Mucosa of descending colon (tissue), 3 donors: ENCODE data around the gene CACNG5. TPM values are rescaled to one million over a fixed set of nuclear protein-coding genes. Genes with fewer than 3 reads are reported as not detected.

Source experiments
- ATAC-seq: fragments of 200-7000 bp; cut with Tn5 transposase; one replicate; pipeline ENCODE4 v1.9.1; 2020; ENCODE audit warnings: mild to moderate bottlenecking, moderate library complexity
- DNase-seq, 3 donors: peaks; one replicate each; pipeline ENCODE4 v3.0.0-alpha.2; 2020
- H3K36me3 ChIP-seq: fragments of 200-600 bp; one replicate; pipeline ENCODE4 v1.8.0; 2021; ENCODE audit warnings: low read depth, mild to moderate bottlenecking
- H3K4me1 ChIP-seq: fragments of 200-600 bp; one replicate; pipeline ENCODE4 v1.8.0; 2021; ENCODE audit warnings: low read depth, mild to moderate bottlenecking
- H3K4me3 ChIP-seq: fragments of 200-600 bp; one replicate; pipeline ENCODE4 v1.8.0; 2021; ENCODE audit warnings: mild to moderate bottlenecking
- H3K9me3 ChIP-seq: fragments of 200-600 bp; one replicate; pipeline ENCODE4 v1.8.0; 2021; ENCODE audit warnings: mild to moderate bottlenecking
- CTCF ChIP-seq: fragments of 200-600 bp; IDR thresholded peaks from one replicate; pipeline ENCODE4 v1.8.0; 2022; ENCODE audit warnings: antibody characterized with exemption, mild to moderate bottlenecking
- intact Hi-C, 2 donors: fragments of 100-400 bp; cut with DNase I in 1 of 2; cut with micrococcal nuclease in 1 of 2; formaldehyde crosslinking; loops; one replicate each; pipeline versions ENCODE4 v1.11.0 to v1.11.1; 2022; cut with DNase I, micrococcal nuclease
- total RNA-seq, 3 donors: library from RNA; stranded (reverse); fragmentation: NEBNext Ultra II Directional in 2 of 3; extraction: Animal tissue kit (Norgen Biotek cat#: 25700) in 2 of 3; gene quantifications; one replicate each; pipeline versions ENCODE4 v1.2.1 to v1.2.4, GENCODE V29; 2021 to 2023
- donor health status: DM: no; HTN: no; CAD: no; lungs with moderate emphysema.
- donor health status: DM: no; HTN: no; CAD: no.
- donor health status: DM: no; HTN: yes; CAD: no.

Gene CACNG5
- total RNA-seq, 3 donors from 2014 or later: 0.44 TPM; not detected in 2

- intact Hi-C loops: no loop called here
- Histone ChIP-seq H3K9me3 (no peaks in the 10 kb centered on the region), H3K4me1 (no peaks in the 10 kb centered on the region), H3K36me3 (no peaks in the 10 kb centered on the region), H3K4me3 (no peak overlapping the region)
- ATAC-seq (no peak), DNase-seq (no peak)
- no peak for TF ChIP-seq CTCF
Observed at GRCh38 chr17:66819466-66819865, 15.5 kb upstream of the CACNG5 start.

GRCh38 chr17:66822009-66822408 lies 12.9 kb upstream of the CACNG5 start:
- no peak for DNase-seq
- TF ChIP-seq CTCF: no peak
- Histone ChIP-seq H3K4me3 (no peak overlapping the region), H3K36me3 (no peaks in the 10 kb centered on the region), H3K9me3 (no peaks in the 10 kb centered on the region), H3K4me1 (no peaks in the 10 kb centered on the region)
- intact Hi-C loops: no loop called here
- no peak for ATAC-seq

GRCh38 chr17:66826856-66827255 lies 8.1 kb upstream of the CACNG5 start:
- ATAC-seq (no peak), DNase-seq (no peak)
- TF ChIP-seq CTCF: no peak
- no peaks in the 10 kb centered on the region for H3K4me1 ChIP-seq
- H3K4me3 ChIP-seq: no peak overlapping the region
- no peaks in the 10 kb centered on the region for H3K9me3 ChIP-seq
- intact Hi-C loops: no loop called here
- H3K36me3 ChIP-seq: no peaks in the 10 kb centered on the region

DNA sequence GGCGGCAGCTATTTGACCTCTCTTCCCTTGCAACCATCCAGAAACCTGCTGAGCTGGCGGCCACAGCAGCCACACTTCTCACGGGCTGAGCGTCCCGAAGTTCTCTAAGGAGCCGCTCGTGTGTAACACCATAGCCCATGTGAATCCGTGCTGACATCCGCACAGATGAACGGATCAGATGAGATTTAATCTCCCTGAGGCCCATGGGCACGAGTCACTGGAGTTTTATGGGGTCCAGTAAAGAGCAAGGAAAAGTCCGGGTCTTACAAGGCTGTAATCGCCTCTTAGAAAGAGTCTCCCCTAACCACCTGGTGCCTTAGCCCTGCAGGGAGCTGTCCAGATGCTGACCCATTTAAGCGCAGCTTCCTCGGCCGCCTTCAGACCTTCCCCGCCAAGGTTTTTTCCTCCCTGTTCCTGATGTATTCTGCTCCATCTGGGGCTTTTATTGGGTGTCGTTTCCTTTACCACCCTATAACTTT lies 5.5 kb upstream of the CACNG5 start:
- no peak for TF ChIP-seq CTCF
- intact Hi-C loops: no loop called here
- H3K9me3 ChIP-seq: no peaks in the 10 kb centered on the region
- no peaks in the 10 kb centered on the region for H3K4me1 ChIP-seq
- ATAC-seq (peak; percentile 70), DNase-seq (peak in 2 of 3 donors; percentile 46 to 57)
- H3K36me3 ChIP-seq: no peaks in the 10 kb centered on the region
- H3K4me3 ChIP-seq: no peak overlapping the region

- H3K4me1 ChIP-seq: no peaks in the 10 kb centered on the region
- no peaks in the 10 kb centered on the region for H3K36me3 ChIP-seq
- H3K4me3 ChIP-seq: no peak overlapping the region
- TF ChIP-seq CTCF: no peak
- no peaks in the 10 kb centered on the region for H3K9me3 ChIP-seq
- intact Hi-C loops: no loop called here
- ATAC-seq (no peak), DNase-seq (no peak)
Observed at GRCh38 chr17:66829883-66830282, 5.0 kb upstream of the CACNG5 start.

- Histone ChIP-seq H3K9me3 (no peaks in the 10 kb centered on the region), H3K4me1 (no peaks in the 10 kb centered on the region), H3K4me3 (no peak overlapping the region), H3K36me3 (no peaks in the 10 kb centered on the region)
- intact Hi-C loops: no loop called here
- TF ChIP-seq CTCF: no peak
- ATAC-seq (no peak), DNase-seq (no peak)
Observed at GRCh38 chr17:66830451-66830850, 4.5 kb upstream of the CACNG5 start.
